ENCODE results near the gene PRKG2.
"Not testable (repeated sequence)": the region's sequence is repeated elsewhere in the genome, so short reads cannot be mapped to it uniquely, and the experiment has no call there.

The PRKG2 gene

DNA sequence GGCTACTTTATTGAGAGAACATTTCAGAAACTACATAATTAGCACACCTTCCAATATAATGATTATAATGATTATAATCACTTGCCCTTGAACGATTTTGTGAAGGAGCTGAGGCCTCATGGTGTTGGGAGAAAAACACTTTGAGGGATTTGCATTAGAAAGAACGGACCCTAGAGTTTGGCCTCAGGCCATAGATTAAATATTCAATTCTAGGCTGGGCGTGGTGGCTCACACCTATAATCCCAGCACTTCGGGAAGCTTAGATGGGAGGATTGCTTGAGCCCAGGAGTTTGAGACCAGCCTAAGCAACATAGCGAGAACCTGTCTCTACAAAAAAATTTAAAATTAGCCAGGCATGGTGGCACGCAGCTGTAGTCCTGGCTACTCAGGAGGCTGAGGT lies 12.9 kb upstream of the PRKG2 start:
- no peak overlapping the region for H3K4me3 ChIP-seq (ENCODE audit: low read length)
- no peak for TF ChIP-seq CTCF (IDR thresholded peaks at IDR 0.05; ENCODE audit: insufficient read depth, low read depth, low read length, missing control alignments)
- DNase-seq (ENCODE audit: low read depth): no peak

DNA sequence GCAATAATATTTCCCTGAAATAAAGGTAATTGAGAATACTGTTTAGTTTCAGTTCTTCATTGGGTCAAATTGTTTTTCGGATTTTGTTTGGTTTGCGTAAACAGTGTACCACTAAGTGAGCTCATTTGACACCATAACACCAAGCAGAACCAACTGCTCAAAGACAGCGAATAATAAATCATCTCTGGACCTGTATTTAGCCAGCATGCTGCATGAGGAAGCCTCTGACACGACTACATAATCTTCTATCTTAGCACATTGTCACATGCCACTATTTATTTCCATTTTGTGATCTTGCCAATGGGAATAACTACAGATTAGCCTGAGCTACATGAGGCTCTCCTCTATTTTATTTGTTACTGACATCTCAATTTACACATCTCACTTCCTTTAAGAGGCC lies 12.1 kb upstream of the PRKG2 start:
- TF ChIP-seq CTCF (IDR thresholded peaks at IDR 0.05; ENCODE audit: insufficient read depth, low read depth, low read length, missing control alignments): no peak
- no peak overlapping the region for H3K4me3 ChIP-seq (ENCODE audit: low read length)
- no peak for DNase-seq (ENCODE audit: low read depth)

- DNase-seq (ENCODE audit: low read depth): peak; percentile 18
- no peak for TF ChIP-seq CTCF (IDR thresholded peaks at IDR 0.05; ENCODE audit: insufficient read depth, low read depth, low read length, missing control alignments)
- H3K4me3 ChIP-seq (ENCODE audit: low read length): no peak overlapping the region
Observed at GRCh38 chr4:81225252-81225651, 10.2 kb upstream of the PRKG2 start.

DNA sequence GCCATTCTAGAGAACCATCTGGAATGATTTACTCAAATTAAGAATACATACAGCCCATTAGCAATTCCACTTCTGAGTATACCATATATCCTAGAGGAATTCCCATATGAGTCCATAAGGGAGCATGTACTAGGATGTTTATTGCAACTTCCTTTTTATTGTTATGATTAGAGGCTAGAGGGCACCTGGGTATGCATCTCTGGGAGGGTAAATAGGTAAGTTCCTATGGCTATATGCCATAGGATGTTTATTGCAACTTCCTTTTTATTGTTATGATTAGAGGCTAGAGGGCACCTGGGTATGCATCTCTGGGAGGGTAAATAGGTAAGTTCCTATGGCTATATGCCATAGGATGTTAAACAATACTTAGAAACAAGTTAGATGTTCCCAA lies 7.1 kb upstream of the PRKG2 start:
- DNase-seq (ENCODE audit: low read depth); H3K4me3 ChIP-seq (ENCODE audit: low read length): not testable (repeated sequence)

DNA sequence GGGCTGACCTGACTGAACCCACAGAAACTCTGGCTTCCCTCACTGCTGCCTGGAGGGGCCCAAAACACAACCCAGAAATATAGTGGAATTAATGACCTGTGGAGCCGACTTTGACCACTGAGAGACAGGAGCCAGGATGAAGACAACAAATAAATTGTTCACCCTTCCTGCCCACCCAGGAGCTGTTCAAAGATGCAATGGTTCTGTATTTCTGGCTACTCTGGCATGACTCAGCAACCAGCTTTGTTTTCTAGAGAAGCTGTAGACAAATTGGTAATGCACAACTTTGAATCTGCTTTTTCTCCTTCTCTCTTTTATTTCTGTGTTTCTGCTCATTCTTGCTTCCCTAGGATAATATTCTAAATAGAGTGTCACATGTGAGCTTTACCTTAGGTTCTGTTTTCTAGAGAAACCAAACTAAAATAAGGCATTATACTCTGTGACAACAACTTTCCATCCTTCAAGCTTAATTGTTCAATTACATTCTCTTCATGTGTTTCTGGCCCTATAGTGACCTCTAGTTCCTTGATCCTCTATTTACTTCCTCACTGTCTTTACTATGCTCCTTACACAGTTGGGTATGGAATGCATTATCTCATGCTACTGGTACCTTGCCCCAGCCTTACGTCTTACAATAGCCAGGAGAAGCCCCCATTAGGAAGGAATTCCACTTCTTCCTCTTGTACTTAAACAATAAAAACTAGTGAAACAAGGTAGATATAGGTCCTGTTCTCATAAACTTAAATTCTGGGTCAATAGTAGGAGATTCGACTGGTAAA lies 6.5 kb upstream of the PRKG2 start:
- no peak for DNase-seq (ENCODE audit: low read depth)
- TF ChIP-seq CTCF (IDR thresholded peaks at IDR 0.05; ENCODE audit: insufficient read depth, low read depth, low read length, missing control alignments): no peak
- no peak overlapping the region for H3K4me3 ChIP-seq (ENCODE audit: low read length)

DNA sequence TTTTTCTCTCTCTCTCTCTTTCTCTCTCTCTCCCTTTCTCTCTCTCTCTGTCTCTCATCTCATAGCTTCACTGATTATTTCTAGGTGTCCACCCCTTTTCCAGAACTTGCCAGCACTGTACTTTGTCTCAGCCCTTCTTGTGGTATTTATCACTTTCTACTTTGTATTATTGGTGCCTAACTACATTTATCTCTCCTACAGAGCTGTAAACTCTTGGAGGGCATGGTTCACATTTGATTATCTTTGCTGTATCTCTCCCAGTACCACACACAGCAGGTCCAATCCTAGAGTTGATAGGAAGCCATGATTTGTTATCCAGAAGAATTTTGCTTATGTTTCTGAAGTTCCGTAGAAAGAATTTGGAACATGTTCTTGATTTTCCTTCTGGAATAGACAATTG lies 5.2 kb upstream of the PRKG2 start:
- no peak overlapping the region for H3K4me3 ChIP-seq (ENCODE audit: low read length)
- DNase-seq (ENCODE audit: low read depth): no peak
- no peak for TF ChIP-seq CTCF (IDR thresholded peaks at IDR 0.05; ENCODE audit: insufficient read depth, low read depth, low read length, missing control alignments)

- no peak for TF ChIP-seq CTCF (IDR thresholded peaks at IDR 0.05; ENCODE audit: insufficient read depth, low read depth, low read length, missing control alignments)
- peak; percentile 15 for DNase-seq (ENCODE audit: low read depth)
Observed at GRCh38 chr4:81218206-81218605, 3.2 kb upstream of the PRKG2 start.

More at GRCh38 chr4:81218206-81218605, 3.2 kb upstream of the PRKG2 start:
- no peak overlapping the region for H3K4me3 ChIP-seq (ENCODE audit: low read length)

Measured in epithelial cell of esophagus (primary cell).